K562 (cell line): ENCODE data around the gene DYRK1A. TPM values are rescaled to one million over a fixed set of nuclear protein-coding genes. Genes with fewer than 3 reads are reported as not detected.

Experiments used
- BRF1 ChIP-seq: IDR thresholded peaks from 3 replicates; pipeline ENCODE4 v1.6.1; 2011; ENCODE audit warnings: borderline replicate concordance, mild to moderate bottlenecking; ENCODE audit not compliant: insufficient read length; ENCODE audit errors: extremely low read depth
- FOXJ2 ChIP-seq: fragments of 200-800 bp; sonication (Bioruptor generic); IDR thresholded peaks from 2 replicates; pipeline ENCODE4 v1.6.1; 2016; ENCODE audit warnings: missing genetic modification characterization, missing compliant biosample characterization
- JUND ChIP-seq, 2 experiments: IDR thresholded peaks; 2 replicates in 1 of 2; 3 replicates in 1 of 2; pipeline ENCODE4 v1.6.1; 2011; ENCODE audit warnings: borderline replicate concordance in 2 of 2, low read depth in 2 of 2, low read length in 2 of 2, improper control_type of control experiment in 1 of 2, missing biosample characterization in 1 of 2, missing genetic modification characterization in 1 of 2, missing genetic modification reagents in 1 of 2
- MYNN ChIP-seq, 2 experiments: sonication (generic); formaldehyde crosslinking in 1 of 2; IDR thresholded peaks; 2 replicates each; pipeline versions ENCODE4 v1.5.0 to v1.6.1; 2016 to 2020; ENCODE audit warnings: antibody characterized with exemption in 1 of 2, missing genetic modification reagents in 1 of 2
- PATZ1 ChIP-seq: fragments of 250-450 bp; sonication (Bioruptor Pico); IDR thresholded peaks from 2 replicates; pipeline ENCODE4 v1.5.0; 2020; ENCODE audit warnings: mild to moderate bottlenecking, borderline replicate concordance
- PRMT5 ChIP-seq: sonication (generic); formaldehyde crosslinking; IDR thresholded peaks from 2 replicates; pipeline ENCODE4 v1.5.0; 2020; ENCODE audit warnings: missing genetic modification reagents
- SP1 ChIP-seq: sonication (generic); formaldehyde crosslinking; IDR thresholded peaks from 2 replicates; pipeline ENCODE4 v1.8.1; 2022; ENCODE audit warnings: mild to moderate bottlenecking, missing genetic modification reagents
- SUPT5H ChIP-seq: fragments of 450-650 bp; IDR thresholded peaks from 2 replicates; pipeline ENCODE4 v1.6.1; 2016
- ZNF23 ChIP-seq: fragments of 250-450 bp; sonication (Bioruptor Pico); IDR thresholded peaks from 2 replicates; pipeline ENCODE4 v1.4.0; 2020; ENCODE audit warnings: mild to moderate bottlenecking
- ZNF507 ChIP-seq: conservative IDR thresholded peaks from 2 replicates; pipeline ENCODE4 v1.6.1; 2017; ENCODE audit warnings: missing genetic modification characterization, missing compliant biosample characterization
- ZNF583 ChIP-seq: fragments of 250-450 bp; sonication (Bioruptor Pico); IDR thresholded peaks from 2 replicates; pipeline ENCODE4 v1.4.0; 2020
- polyA plus RNA-seq, 8 experiments: library from polyadenylated mRNA; depleted of rRNA in 4 of 8; stranded (reverse) in 5 of 8; unstranded in 3 of 8; fragments of >200 nt; fragmentation: Nextera tagmentation in 2 of 8; fragmentation: Illumina TruSeq in 1 of 8; extraction: Ambion mirVana in 2 of 8; extraction: Trizol in 1 of 8; gene quantifications; 2 replicates each; pipeline versions ENCODE4 v1.2.1 to v1.2.3, GENCODE V29; 2011 to 2014; ENCODE audit warnings: inconsistent platforms in 1 of 8, missing spikeins in 1 of 8
- total RNA-seq, 7 experiments: library from RNA; depleted of rRNA in 6 of 7; stranded (reverse); fragments of >200 nt in 6 of 7; fragmentation: Illumina TruSeq in 2 of 7; extraction: Trizol in 2 of 7; gene quantifications; 2 replicates each; pipeline versions ENCODE4 v1.2.1 to v1.2.3, GENCODE V29; 2011 to 2021; ENCODE audit warnings: low replicate concordance in 1 of 7
- TF ChIP-seq, protein P1 (sequence below): fragments of 250-450 bp; sonication (Bioruptor Pico); IDR thresholded peaks from 2 replicates; pipeline ENCODE4 v1.4.0; 2020; ENCODE audit warnings: mild to moderate bottlenecking, moderate library complexity
- TF ChIP-seq, protein P2 (sequence below): fragments of 250-450 bp; sonication (Bioruptor Pico); IDR thresholded peaks from 2 replicates; pipeline ENCODE4 v1.9.0; 2021; ENCODE audit warnings: mild to moderate bottlenecking
- TF ChIP-seq, protein P3 (sequence below): fragments of 250-450 bp; sonication (Bioruptor Pico); IDR thresholded peaks from 2 replicates; pipeline ENCODE4 v1.5.0; 2021; ENCODE audit warnings: mild to moderate bottlenecking, borderline replicate concordance
- TF ChIP-seq, protein P4 (sequence below): IDR thresholded peaks from 3 replicates; pipeline ENCODE4 v1.6.1; 2011; ENCODE audit warnings: borderline replicate concordance, mild to moderate bottlenecking; ENCODE audit not compliant: insufficient read length, insufficient read depth
- TF ChIP-seq, protein P5 (sequence below): fragments of 250-450 bp; sonication (Bioruptor Pico); IDR thresholded peaks from 2 replicates; pipeline ENCODE4 v1.5.0; 2021

The DYRK1A gene
- total and polyA plus RNA-seq, 9 of the 15 experiments (the other 6 are each of a cell fraction or from before 2014, with no cell fraction given), result 3.7 to 64.8 (median 42.3) TPM

GRCh38 chr21:37365517-37366481 is 774 bp upstream of the DYRK1A start (continued):
- TF ChIP-seq, protein P1, sequence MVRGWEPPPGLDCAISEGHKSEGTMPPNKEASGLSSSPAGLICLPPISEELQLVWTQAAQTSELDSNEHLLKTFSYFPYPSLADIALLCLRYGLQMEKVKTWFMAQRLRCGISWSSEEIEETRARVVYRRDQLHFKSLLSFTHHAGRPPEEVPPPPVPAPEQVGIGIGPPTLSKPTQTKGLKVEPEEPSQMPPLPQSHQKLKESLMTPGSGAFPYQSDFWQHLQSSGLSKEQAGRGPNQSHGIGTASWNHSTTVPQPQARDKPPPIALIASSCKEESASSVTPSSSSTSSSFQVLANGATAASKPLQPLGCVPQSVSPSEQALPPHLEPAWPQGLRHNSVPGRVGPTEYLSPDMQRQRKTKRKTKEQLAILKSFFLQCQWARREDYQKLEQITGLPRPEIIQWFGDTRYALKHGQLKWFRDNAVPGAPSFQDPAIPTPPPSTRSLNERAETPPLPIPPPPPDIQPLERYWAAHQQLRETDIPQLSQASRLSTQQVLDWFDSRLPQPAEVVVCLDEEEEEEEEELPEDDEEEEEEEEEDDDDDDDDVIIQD, result no peak
- no peak for TF ChIP-seq SP1 (CRISPR knock-in tag)
- TF ChIP-seq, protein P2, sequence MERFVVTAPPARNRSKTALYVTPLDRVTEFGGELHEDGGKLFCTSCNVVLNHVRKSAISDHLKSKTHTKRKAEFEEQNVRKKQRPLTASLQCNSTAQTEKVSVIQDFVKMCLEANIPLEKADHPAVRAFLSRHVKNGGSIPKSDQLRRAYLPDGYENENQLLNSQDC (CRISPR knock-in tag), result no peak
- no peak for TF ChIP-seq BRF1
- no peak for TF ChIP-seq ZNF23 (CRISPR knock-in tag)
- no peak; the same call in 1 of the 2 replicates for TF ChIP-seq FOXJ2 (tag)
- TF ChIP-seq ZNF507, result no peak
- peak; percentile 78; the same call in 1 of the 2 replicates for TF ChIP-seq SUPT5H
- TF ChIP-seq PRMT5 (CRISPR knock-in tag), result no peak
- no peak for TF ChIP-seq MYNN (IDR thresholded peaks at IDR 0.05)
- no peak for TF ChIP-seq MYNN (CRISPR knock-in tag; IDR thresholded peaks at IDR 0.05)
- TF ChIP-seq, protein P3, sequence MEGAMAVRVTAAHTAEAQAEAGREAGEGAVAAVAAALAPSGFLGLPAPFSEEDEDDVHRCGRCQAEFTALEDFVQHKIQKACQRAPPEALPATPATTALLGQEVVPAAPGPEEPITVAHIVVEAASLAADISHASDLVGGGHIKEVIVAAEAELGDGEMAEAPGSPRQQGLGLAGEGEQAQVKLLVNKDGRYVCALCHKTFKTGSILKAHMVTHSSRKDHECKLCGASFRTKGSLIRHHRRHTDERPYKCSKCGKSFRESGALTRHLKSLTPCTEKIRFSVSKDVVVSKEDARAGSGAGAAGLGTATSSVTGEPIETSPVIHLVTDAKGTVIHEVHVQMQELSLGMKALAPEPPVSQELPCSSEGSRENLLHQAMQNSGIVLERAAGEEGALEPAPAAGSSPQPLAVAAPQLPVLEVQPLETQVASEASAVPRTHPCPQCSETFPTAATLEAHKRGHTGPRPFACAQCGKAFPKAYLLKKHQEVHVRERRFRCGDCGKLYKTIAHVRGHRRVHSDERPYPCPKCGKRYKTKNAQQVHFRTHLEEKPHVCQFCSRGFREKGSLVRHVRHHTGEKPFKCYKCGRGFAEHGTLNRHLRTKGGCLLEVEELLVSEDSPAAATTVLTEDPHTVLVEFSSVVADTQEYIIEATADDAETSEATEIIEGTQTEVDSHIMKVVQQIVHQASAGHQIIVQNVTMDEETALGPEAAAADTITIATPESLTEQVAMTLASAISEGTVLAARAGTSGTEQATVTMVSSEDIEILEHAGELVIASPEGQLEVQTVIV, result no peak
- TF ChIP-seq, protein P4, sequence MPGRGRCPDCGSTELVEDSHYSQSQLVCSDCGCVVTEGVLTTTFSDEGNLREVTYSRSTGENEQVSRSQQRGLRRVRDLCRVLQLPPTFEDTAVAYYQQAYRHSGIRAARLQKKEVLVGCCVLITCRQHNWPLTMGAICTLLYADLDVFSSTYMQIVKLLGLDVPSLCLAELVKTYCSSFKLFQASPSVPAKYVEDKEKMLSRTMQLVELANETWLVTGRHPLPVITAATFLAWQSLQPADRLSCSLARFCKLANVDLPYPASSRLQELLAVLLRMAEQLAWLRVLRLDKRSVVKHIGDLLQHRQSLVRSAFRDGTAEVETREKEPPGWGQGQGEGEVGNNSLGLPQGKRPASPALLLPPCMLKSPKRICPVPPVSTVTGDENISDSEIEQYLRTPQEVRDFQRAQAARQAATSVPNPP, result no peak
- no peak for TF ChIP-seq JUND (IDR thresholded peaks at IDR 0.05; ENCODE audit: borderline replicate concordance, low read depth, low read length)
- no peak for TF ChIP-seq JUND (tag; IDR thresholded peaks at IDR 0.05; ENCODE audit: borderline replicate concordance, low read depth, low read length)
- TF ChIP-seq PATZ1, result no peak
- no peak for TF ChIP-seq ZNF583
- TF ChIP-seq, protein P5, sequence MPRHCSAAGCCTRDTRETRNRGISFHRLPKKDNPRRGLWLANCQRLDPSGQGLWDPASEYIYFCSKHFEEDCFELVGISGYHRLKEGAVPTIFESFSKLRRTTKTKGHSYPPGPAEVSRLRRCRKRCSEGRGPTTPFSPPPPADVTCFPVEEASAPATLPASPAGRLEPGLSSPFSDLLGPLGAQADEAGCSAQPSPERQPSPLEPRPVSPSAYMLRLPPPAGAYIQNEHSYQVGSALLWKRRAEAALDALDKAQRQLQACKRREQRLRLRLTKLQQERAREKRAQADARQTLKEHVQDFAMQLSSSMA (CRISPR knock-in tag), result no peak
